Measurements from ENCODE around the gene RARG.

- TF ChIP-seq EZH2 (IDR thresholded peaks at IDR 0.05) (no peak), POLR2AphosphoS5 (IDR thresholded peaks at IDR 0.05; ENCODE audit: borderline replicate concordance, low read depth, low read length) (no peak), FOXP2 (optimal IDR thresholded peaks at IDR 0.05; ENCODE audit: control extremely low read depth, extremely low read length, insufficient read depth) (no peak)
Observed at GRCh38 chr12:53217931-53218307, 14.1 kb downstream of the RARG start.
